Activated effector memory CD4-positive, alpha-beta T cell treated with anti-CD3 and anti-CD28 coated beads, Interleukin-2, amount 50 U/mL, for 16 hours (primary cell): ENCODE measurements around the gene KRTAP5-3.
"Not testable (repeated sequence)": the region's sequence is repeated elsewhere in the genome, so short reads cannot be mapped to it uniquely, and the experiment has no call there.

Experiments used
- DNase-seq: peaks from one replicate; pipeline ENCODE4 v3.0.0-alpha.2; 2020

KRTAP5-3 gene

GRCh38 chr11:1575756-1576155, 32.5 kb downstream of the KRTAP5-3 start:
- not testable (repeated sequence) for DNase-seq

- DNase-seq = no peak
Observed at GRCh38 chr11:1574933-1575242, 33.4 kb downstream of the KRTAP5-3 start.

- DNase-seq = peak; percentile 87
Observed at GRCh38 chr11:1574238-1574932, 33.9 kb downstream of the KRTAP5-3 start.

GRCh38 chr11:1573903-1574237, 34.4 kb downstream of the KRTAP5-3 start:
- no peak for DNase-seq

GRCh38 chr11:1573077-1573902, 35.0 kb downstream of the KRTAP5-3 start:
- DNase-seq = peak; percentile 78

- peak; percentile 97 for DNase-seq
Observed at GRCh38 chr11:1572197-1573076, 35.8 kb downstream of the KRTAP5-3 start, which contains the start of gene DUSP8. TSS of gene DUSP8 (minus strand) at chr11:1572271. CDS start at chr11:1565826, 6,445 bp downstream.

- peak; percentile 62 for DNase-seq
Observed at GRCh38 chr11:1571760-1572196, 36.5 kb downstream of the KRTAP5-3 start.

GRCh38 chr11:1570896-1571759, 37.1 kb downstream of the KRTAP5-3 start:
- DNase-seq = peak; percentile 65

- no peak for DNase-seq
Observed at GRCh38 chr11:1570531-1570895, 37.8 kb downstream of the KRTAP5-3 start.

GRCh38 chr11:1570001-1570453, 38.2 kb downstream of the KRTAP5-3 start:
- peak; percentile 62 for DNase-seq

GRCh38 chr11:1569251-1569780, 38.9 kb downstream of the KRTAP5-3 start:
- no peak for DNase-seq

GRCh38 chr11:1568441-1568911, 39.8 kb downstream of the KRTAP5-3 start:
- peak; percentile 74 for DNase-seq

- peak; percentile 63 for DNase-seq
Observed at GRCh38 chr11:1567721-1568100, 40.6 kb downstream of the KRTAP5-3 start.

- DNase-seq = peak; percentile 63
Observed at GRCh38 chr11:1567052-1567720, 41.1 kb downstream of the KRTAP5-3 start.

- peak; percentile 63 for DNase-seq
Observed at GRCh38 chr11:1566381-1567051, 41.7 kb downstream of the KRTAP5-3 start.

GRCh38 chr11:1565904-1566247, 42.4 kb downstream of the KRTAP5-3 start:
- DNase-seq = no peak

- peak; percentile 64 for DNase-seq
Observed at GRCh38 chr11:1565173-1565903, 42.9 kb downstream of the KRTAP5-3 start.

GRCh38 chr11:1564535-1565172, 43.6 kb downstream of the KRTAP5-3 start:
- DNase-seq = peak; percentile 66
